Pancreas (tissue), 10 donors: ENCODE measurements around the gene NDUFA13. TPM values are rescaled to one million over a fixed set of nuclear protein-coding genes. Genes with fewer than 3 reads are reported as not detected.
"Not testable (repeated sequence)": the region's sequence is repeated elsewhere in the genome, so short reads cannot be mapped to it uniquely, and the experiment has no call there.

Experiments
- ATAC-seq, 4 donors: fragments of 200-7000 bp; cut with Tn5 transposase; one replicate each; pipeline versions ENCODE4 v1.8.0 to v1.9.1; 2020; ENCODE audit warnings: mild to moderate bottlenecking in 4 of 4, moderate library complexity in 4 of 4
- DNase-seq, 6 donors: peaks; one replicate each; pipeline ENCODE4 v3.0.0-alpha.2; 2020
- FAIRE-seq: peaks from 2 replicates; lab custom pipeline; 2012; peaks lifted over from hg19 to GRCh38; lab: Jason Lieb, UNC
- H3K27ac ChIP-seq, 4 donors: fragments of 200-600 bp; sonication (generic); 1 replicate in 3 of 4; 2 replicates in 1 of 4; pipeline versions ENCODE4 v1.5.0 to v1.8.0; 2020
- H3K27me3 ChIP-seq, 4 donors: fragments of 200-600 bp; one replicate each; pipeline ENCODE4 v1.8.0; 2021
- H3K36me3 ChIP-seq, 3 donors: fragments of 200-600 bp; sonication (generic) in 1 of 3; one replicate each; pipeline versions ENCODE4 v1.5.0 to v1.8.0; 2020 to 2021
- H3K4me1 ChIP-seq, 3 donors: fragments of 200-600 bp; one replicate each; pipeline ENCODE4 v1.8.0; 2021
- H3K4me3 ChIP-seq, 4 donors: fragments of 200-600 bp; sonication (generic) in 2 of 4; one replicate each; pipeline versions ENCODE4 v1.5.0 to v1.8.0; 2020 to 2021
- H3K9me3 ChIP-seq, 4 donors: fragments of 200-600 bp; one replicate each; pipeline ENCODE4 v1.8.0; 2021
- WGBS, 2 donors: extraction: QIAGEN DNeasy Blood & Tissue Kit; methylation state at CpG; one replicate each; pipeline ENCODE4 v1.1.7; 2013; 5-methylcytosine and 5-hydroxymethylcytosine counted together
- intact Hi-C, 3 donors: fragments of 100-400 bp; cut with DNase I; formaldehyde crosslinking; loops; one replicate each; pipeline versions ENCODE4 v1.11.1 to v1.14.2; 2022
- polyA plus RNA-seq, 2 donors: library from polyadenylated mRNA; stranded (reverse); fragments of 200-250 nt; gene quantifications; one replicate each; pipeline ENCODE4 v1.2.3, GENCODE V29; 2013
- total RNA-seq, 6 donors: library from RNA; stranded (reverse); fragmentation: NEBNext Ultra II Directional in 4 of 6; extraction: Animal tissue kit (Norgen Biotek cat#: 25700) in 4 of 6; gene quantifications; one replicate each; pipeline versions ENCODE4 v1.2.1 to v1.2.4, GENCODE V29; 2021 to 2023
- TF ChIP-seq, protein P1 (sequence below), 4 donors: fragments of 200-600 bp; sonication (generic) in 3 of 4; IDR thresholded peaks; one replicate each; pipeline versions ENCODE4 v1.5.0 to v1.8.0; 2021; ENCODE audit warnings: antibody characterized with exemption in 4 of 4
- donor health status: healthy with polysubstance abuse.
- donor health status: DM: no; HTN: no; CAD: no; lungs with moderate emphysema.
- donor health status: DM: no; HTN: no; CAD: no.
- donor health status: control.
- donor health status: control.
- donor health status: Bipolar disorder and iron deficiency.
- donor health status: DM: yes; HTN: yes; CAD: no.
- donor health status: DM: no; HTN: no; CAD: no.
- donor health status: DM: no; HTN: no; CAD: no.
- donor health status: DM: yes; HTN: yes; CAD: no.

Gene NDUFA13
- total RNA-seq: 100 to 1,000 TPM in 4 of 6 donors, 10 to 100 TPM in 2; 87.9 to 154 (median 127) TPM
- polyA plus RNA-seq: 100 to 1,000 TPM; 147 to 178 TPM

DNA sequence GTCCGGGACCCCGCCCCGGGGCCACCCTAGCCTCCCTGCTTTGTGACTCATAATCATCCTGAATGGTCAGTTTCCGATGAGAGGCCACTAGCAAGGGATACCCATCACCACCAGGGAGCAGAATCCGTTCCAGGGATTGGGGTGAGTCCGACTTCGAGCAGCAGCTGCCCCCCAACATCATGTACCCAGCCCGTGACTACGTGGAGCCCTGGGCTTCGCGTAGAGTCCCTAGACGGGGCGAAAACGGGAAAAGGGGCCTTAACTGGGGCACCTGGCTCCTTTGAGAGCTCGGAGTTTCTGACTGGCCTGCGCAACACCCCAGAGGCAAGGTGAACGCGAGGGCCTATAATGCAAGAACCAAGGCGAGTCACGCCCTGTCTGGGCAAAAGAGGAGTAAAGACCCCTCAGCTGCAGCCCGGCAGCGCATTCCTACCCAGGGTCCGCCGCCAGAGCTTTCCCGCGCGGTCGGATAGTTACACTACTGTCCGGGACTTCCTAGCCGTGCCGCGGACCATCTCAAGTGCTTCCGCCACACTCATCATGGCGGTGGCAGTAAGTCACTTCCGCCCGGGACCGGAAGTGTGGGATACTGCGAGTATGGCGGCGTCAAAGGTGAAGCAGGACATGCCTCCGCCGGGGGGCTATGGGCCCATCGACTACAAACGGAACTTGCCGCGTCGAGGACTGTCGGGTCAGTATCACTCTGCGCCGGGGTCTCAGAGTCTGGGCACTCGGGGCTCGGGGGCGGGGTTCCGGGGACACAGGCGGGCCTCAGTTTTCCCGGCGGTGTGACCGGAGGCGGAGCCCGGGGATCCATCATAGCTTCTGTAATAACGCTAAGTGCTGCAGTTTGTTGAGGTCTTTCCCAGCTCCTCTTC lies at the start of gene NDUFA13:
NDUFA13 (plus strand) TSS at position 584 of the 878 bp plus-strand sequence; CDS start at position 598, 14 bp downstream.
- H3K9me3 ChIP-seq: no peaks in the 10 kb centered on the region
- H3K4me3 ChIP-seq: peak within 1 kb of the TSS; percentile 68 to 87 (median 82)
- DNase-seq (peak; percentile 86 to 96 (median 94)), FAIRE-seq (no peak), ATAC-seq (peak; percentile 95 to 97 (median 96))
- peak within 1 kb of the TSS; percentile 40 to 86 (median 72) for H3K27ac ChIP-seq
- intact Hi-C loops: no loop called here
- WGBS, 2 donors: 5 to 6% methylated on average over 55 to 61 of the region's 61 CpGs
- H3K4me1 ChIP-seq: peaks cover 0 to 7% (median 0%) of the 10 kb centered on the region in 3 donors
- H3K36me3 ChIP-seq: no peaks in the 10 kb centered on the region
- H3K27me3 ChIP-seq: no peaks in the 10 kb centered on the region
- TF ChIP-seq, protein P1, sequence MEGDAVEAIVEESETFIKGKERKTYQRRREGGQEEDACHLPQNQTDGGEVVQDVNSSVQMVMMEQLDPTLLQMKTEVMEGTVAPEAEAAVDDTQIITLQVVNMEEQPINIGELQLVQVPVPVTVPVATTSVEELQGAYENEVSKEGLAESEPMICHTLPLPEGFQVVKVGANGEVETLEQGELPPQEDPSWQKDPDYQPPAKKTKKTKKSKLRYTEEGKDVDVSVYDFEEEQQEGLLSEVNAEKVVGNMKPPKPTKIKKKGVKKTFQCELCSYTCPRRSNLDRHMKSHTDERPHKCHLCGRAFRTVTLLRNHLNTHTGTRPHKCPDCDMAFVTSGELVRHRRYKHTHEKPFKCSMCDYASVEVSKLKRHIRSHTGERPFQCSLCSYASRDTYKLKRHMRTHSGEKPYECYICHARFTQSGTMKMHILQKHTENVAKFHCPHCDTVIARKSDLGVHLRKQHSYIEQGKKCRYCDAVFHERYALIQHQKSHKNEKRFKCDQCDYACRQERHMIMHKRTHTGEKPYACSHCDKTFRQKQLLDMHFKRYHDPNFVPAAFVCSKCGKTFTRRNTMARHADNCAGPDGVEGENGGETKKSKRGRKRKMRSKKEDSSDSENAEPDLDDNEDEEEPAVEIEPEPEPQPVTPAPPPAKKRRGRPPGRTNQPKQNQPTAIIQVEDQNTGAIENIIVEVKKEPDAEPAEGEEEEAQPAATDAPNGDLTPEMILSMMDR (IDR thresholded peaks at IDR 0.05): no peak

DNA sequence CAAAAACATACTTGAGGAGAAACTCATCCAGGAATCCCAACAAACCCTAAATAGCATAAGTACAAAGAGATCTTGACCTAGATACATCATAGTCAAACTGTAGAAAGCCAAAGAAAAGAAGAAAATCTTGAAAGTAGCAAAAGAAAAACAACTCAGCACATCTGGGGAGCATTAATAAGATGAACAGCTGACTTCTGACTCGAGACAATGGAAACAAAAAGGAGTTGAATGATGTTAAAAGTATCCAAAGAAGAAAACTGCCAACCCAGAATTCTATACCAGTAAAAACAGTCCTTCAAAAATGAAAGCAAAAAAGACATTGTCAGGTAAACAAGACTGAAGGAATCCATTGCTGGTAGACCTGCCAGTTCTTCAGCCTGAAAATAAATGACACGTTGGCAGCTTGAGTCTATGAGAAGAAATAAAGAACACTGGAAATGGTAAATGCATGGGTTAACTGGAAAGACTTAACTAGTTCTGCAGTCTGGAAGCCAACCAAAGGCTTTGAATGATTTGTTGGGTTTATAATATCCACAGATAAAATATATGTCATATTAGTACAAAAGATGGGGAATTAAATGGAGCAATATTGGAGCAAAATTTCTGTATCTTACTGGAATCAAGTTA lies 47.5 kb upstream of the NDUFA13 start:
- Histone ChIP-seq H3K36me3 (no peaks in the 10 kb centered on the region), H3K27me3 (no peaks in the 10 kb centered on the region), H3K4me1 (peaks cover 14 to 26% (median 21%) of the 10 kb centered on the region in 3 donors), H3K4me3 (no peak overlapping the region), H3K9me3 (peaks cover 0 to 3% (median 0%) of the 10 kb centered on the region in 4 donors), H3K27ac (no peak overlapping the region)
- 97 to 99% methylated on average over 2 of the region's 2 CpGs for WGBS, 2 donors
- TF ChIP-seq, protein P1 (IDR thresholded peaks at IDR 0.05): no peak
- no peak for ATAC-seq
- DNase-seq: no peak
- no peak for FAIRE-seq
- intact Hi-C loops: no loop called here

DNA sequence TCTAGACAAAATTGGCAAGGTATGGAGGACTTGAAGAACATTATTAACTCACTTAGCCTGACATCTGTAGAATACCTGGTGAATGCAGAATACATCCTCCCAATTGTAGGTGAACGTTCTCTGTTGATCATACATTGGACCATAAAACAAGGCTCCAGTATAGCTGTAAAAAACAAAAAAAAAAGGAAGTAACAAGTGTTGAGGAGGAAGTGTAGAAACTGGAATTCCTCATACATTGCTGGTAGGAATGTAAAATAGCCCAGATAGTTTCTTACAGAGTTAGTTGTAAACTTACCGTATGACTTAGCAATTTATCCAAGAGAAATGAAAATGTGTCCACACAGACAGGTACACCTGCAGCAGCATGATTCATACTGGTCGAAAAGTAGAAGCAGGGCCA lies 45.4 kb upstream of the NDUFA13 start:
- intact Hi-C loops: no loop called here
- no peak overlapping the region for H3K27ac ChIP-seq
- no peak for DNase-seq
- no peaks in the 10 kb centered on the region for H3K36me3 ChIP-seq
- H3K27me3 ChIP-seq: no peaks in the 10 kb centered on the region
- H3K9me3 ChIP-seq: peaks cover 0 to 3% (median 0%) of the 10 kb centered on the region in 4 donors
- WGBS, 2 donors: 89 to 92% methylated on average over 3 of the region's 3 CpGs
- TF ChIP-seq, protein P1 (IDR thresholded peaks at IDR 0.05): no peak
- peaks cover 0 to 6% (median under 1%) of the 10 kb centered on the region in 3 donors for H3K4me1 ChIP-seq
- H3K4me3 ChIP-seq: no peak overlapping the region
- peak in 1 of 4 donors; percentile 11 for ATAC-seq
- no peak for FAIRE-seq

DNA sequence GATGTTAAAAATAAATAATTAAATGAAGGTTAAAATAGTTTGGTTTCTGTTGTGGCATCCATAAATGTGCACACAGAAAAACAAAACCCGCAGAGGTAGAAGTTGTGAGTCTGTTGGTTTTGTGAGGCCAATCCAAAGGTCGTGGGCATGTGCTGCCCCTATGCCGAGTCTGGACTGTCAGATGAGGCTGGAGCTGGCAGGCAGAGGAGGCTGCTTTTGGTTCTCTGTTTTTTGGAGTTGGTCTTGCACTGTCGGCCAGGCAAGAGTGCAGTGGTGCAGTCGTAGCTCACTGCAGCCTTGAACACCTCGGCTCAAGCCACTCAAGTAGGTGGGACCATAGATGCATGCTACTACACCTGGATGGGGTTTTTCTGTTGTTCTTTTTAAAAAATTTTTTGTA lies 44.3 kb upstream of the NDUFA13 start:
- Histone ChIP-seq H3K4me3 (no peak overlapping the region), H3K27ac (no peak overlapping the region), H3K36me3 (no peaks in the 10 kb centered on the region), H3K4me1 (no peaks in the 10 kb centered on the region), H3K9me3 (peaks cover 0 to 3% (median 0%) of the 10 kb centered on the region in 4 donors), H3K27me3 (no peaks in the 10 kb centered on the region)
- DNase-seq (peak in 1 of 6 donors; percentile 13), FAIRE-seq (no peak), ATAC-seq (no peak)
- TF ChIP-seq, protein P1 (IDR thresholded peaks at IDR 0.05): no peak
- intact Hi-C loops: no loop called here
- WGBS, 2 donors: 84 to 87% methylated on average over 6 of the region's 6 CpGs

DNA sequence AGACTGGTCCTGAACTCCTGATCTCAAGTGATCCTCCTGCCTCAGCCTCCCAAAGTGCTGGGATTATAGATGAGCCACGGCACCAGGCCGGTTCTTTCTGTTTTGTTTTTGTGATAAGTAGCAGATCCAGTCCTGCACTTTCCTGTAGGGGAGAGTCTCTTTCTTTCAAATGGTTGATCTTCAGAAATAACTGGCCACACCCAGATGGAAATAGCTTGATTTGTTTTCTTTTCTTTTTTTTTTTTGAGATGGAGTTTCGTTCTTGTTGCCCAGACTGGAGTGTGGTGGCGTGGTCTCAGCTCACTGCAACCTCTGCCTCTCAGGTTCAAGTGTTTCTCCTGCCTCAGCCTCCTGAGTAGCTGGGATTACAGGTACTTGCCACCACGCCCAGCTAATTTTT lies 43.9 kb upstream of the NDUFA13 start:
- H3K27me3 ChIP-seq, DNase-seq, H3K36me3 ChIP-seq, H3K9me3 ChIP-seq, H3K4me3 ChIP-seq, H3K27ac ChIP-seq, H3K4me1 ChIP-seq, FAIRE-seq, ATAC-seq, intact Hi-C loops: not testable (repeated sequence)
- 93 to 95% methylated on average over 5 of the region's 5 CpGs for WGBS, 2 donors
